GM21423 (cell line): ENCODE results near the gene EVC.

Experiments used
- ATAC-seq: cut with Tn5 transposase; IDR thresholded peaks from one replicate; pipeline ENCODE4 v1.9.1; 2021; ENCODE audit warnings: mild to moderate bottlenecking, moderate library complexity; ENCODE audit not compliant: unreplicated experiment

Gene EVC

DNA sequence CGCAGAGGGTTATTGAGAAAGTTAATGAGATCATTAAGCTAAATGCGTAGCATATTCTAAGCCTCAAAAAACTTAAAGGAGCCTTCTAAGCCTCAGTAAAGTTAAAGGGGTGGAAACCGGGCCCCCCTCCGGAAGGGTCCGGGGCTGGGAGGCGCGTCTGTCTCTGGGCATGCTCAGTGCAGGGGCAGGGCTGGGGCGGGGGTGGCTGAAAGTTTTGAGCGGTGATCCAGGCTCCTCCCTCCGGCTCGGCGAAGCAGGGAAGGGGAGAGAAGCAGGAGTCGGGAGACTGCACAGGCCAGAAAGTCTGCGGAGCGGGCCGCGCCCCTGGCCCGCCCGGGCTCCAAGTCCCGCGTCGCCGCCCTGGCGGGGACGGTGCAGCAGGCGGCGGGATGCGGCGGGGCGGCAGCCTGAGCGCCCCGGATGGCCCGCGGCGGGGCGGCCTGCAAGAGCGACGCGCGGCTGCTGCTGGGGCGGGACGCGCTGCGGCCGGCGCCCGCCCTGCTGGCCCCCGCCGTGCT, at the start of gene EVC:
Gene EVC (plus strand): TSS at position 241 of the 518 bp plus-strand sequence. CDS start 180 bp downstream, at position 421.
- ATAC-seq = no peak

DNA sequence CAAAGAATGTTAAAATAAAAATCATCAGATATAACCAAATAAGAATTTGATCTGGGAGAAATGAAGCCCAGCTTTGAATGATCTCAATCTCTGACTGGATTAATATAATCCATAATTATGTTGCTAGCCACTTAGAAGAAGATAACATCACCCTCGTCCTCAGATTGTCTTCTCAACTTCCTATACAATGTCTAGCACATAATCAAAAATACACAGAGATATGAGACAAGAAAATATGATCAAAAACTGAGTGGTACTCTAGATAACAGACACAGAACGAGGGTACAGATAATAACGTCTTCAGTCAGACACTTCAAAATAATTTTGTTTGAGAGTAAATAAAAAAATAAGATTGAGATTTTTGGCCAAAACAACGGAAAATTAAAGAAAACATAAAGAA, 49.8 kb upstream of the EVC start:
- no peak for ATAC-seq

DNA sequence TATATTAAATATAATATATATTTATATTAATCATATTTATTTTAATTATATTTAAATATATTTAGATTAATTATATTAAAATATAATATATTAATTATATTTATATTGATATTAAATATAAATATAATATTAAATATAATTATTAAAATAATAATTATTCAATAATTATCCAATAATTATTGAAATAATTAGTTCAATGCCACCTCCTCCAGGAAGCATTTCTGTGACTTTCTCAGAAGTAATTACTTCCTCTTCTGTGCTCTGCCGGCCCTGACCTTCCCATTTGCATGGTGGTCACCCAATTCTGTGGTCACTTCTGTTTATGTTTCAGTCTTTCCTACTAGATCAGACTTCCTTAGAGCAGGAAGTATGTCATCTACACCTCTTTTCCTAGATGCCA, 48.4 kb upstream of the EVC start:
- no peak for ATAC-seq

DNA sequence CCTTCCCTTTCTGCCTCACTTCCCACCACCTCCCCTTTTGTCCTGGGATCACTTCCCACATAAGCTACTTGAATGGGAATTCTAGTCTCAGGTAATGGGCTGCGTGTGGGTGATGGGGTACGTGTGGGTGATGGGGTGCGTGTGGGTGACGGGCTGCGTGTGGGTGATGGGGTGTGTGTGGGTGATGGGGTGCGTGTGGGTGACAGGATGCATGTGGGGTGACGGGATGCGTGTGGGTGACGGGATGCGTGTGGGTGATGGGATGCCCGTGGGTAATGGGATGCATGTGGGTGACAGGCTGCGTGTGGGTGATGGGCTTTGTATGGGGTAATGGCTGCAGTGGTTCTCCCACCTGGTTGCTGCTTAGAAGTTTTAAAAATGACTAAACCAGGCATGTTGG, 46.2 kb upstream of the EVC start:
- ATAC-seq = no peak

GRCh38 chr4:5666741-5667140, 44.3 kb upstream of the EVC start:
- no peak for ATAC-seq

DNA sequence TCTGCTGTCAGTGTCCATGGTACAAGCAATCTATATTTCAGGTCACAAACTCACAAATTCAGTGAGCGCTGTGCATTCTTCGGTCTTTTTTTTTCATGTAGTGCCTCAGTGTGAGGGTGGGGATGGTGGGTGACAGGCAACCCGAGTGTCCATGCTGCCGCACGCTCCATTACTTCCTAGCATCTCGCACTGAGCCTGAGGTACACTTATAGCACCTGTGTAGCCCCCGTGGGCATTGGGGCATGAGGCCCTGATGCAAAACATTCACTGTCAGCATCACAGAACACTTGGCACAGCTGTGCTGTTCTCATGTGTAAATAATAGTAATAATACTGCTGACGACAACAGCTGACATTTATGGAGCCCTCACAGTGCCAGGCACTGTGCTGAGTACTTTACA, 34.2 kb upstream of the EVC start:
- no peak for ATAC-seq

GRCh38 chr4:5678977-5679376, 32.0 kb upstream of the EVC start:
- ATAC-seq = no peak

DNA sequence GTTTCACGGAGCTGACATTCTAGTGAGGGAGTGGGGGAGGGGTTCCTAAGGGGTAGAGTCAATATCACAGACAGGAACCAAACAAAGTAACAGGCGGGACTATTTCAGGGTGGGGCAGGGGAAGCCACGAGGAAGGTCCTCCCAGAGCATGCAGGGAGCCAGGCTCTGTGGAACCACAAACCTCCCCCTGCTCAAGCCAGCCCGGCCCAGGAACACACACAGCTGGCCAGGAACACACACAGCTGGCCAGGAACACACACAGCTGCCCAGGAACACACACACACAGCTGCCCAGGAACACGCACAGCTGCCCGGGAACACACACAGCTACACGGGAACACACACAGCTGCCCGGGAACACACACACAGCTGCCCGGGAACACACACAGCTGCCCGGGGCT, 27.4 kb upstream of the EVC start:
- ATAC-seq = no peak

DNA sequence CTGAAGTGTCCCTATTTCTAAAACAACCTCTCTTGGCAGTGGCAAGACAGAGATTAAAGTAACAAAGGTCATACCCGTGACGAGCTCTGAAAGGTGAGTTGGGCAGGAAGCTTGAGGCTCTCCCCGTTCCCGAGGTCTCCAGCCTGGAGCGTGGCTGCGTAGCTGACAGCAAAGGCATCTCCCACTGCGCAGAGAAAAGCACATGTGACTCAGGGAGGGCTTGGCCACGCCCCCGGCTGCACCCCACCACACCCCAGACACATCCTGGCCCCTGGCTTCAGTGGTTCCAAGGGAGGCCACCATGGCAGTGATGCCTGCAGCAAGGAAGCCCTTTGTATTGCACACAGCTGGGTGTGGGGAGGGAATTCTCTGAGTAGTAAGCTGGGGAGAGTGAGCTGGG, 25.7 kb upstream of the EVC start:
- ATAC-seq = no peak

GRCh38 chr4:5686338-5686737, 24.7 kb upstream of the EVC start:
- no peak for ATAC-seq

DNA sequence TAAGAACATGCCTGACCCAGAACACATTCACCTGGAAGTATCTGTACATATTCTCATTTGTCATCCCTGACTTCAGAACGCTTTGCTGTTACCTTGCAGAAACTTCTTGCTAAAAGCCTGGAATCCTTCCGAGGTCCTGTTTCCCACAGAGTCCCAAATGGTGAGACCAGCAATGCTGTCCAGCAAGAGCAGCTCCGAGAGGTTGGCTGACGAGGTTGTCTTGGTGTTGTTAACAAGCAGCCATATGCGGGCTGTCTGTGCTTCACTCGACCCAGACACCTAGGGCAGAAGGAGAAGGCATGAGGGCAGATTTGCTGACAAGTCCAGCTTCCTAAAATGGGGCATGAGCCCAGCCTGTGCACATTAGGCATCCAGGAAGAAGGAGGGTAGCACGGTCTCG, 21.9 kb upstream of the EVC start:
- no peak for ATAC-seq

- ATAC-seq = no peak
These were observed 19.4 kb upstream of the EVC start for GRCh38 chr4:5691491-5692132.

DNA sequence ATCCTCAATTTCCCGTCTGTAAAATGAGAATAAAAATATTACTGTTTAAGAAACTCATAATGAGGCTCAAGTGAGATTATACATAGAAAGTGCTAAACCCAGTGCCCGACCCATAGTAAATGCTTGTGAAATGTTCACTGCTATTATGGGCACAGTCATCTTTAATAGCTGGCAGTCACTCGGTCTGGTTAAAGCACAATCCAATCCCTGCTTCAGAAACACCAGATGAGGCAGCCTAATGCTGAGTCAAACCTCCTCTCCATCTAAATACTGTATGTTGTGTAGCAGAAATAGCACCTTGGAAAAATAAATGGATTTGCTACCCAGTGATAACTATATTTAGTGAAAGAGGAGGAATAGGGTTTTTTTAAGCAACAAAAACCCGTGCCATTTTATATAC, 17.1 kb upstream of the EVC start:
- ATAC-seq = no peak

GRCh38 chr4:5696341-5696740, 14.7 kb upstream of the EVC start:
- no peak for ATAC-seq

DNA sequence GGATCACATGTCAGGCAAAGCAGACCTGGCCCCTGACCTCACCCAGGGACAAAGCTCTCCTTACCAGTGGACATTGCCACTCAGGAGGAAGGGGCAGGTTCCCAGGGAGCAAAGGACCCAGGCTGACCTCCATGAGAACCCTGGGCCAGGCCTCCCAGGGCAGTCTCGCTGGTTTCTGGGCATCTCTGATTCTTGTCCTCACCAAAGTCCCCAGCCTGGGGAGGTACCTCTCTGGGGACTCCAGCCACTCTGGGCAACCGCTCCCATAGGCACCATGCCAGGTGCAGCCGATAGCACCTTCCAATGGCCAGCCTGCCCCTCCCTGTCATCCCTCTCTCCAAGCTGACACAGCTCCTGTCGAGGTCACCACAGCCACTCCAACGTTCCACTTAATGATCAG, 10.5 kb upstream of the EVC start:
- ATAC-seq = no peak

DNA sequence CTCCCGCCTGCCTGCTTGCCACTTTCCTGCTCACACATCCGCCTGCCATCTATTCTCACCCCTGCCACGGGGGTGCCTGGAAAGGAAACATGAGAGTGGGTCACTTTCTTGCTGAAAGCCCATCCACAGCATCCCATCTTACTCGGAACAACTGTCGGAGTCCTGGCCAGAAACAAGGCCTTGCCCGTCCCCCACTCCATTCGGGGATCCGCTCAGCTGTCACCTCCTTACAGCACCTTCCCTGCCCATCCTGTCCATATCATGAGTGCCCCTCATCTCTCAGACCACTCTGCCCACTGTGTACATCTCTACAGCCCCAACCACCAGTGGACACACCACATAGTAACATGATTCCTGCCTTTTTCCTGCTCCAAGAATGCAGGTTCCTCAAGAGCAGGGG, 9.0 kb upstream of the EVC start:
- ATAC-seq = no peak

DNA sequence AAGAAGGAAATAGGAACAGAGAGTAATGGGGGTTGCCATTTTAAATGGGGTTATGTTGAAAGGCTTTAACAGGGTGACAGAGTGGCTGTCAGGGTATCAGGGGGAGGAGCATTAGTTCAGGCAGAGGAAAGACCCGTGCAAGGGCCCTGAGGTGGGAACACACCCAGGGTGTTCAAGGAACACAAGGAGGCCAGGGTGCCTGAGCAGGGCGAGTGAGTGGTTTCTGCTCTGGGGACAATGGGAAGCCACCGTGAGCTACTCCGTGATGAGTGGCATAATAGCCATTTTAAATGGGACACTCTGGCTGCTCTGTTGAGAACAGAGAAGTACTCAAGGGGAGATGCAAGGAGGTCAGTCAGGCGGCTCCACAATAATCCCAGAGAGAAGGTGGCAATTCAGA, 7.2 kb upstream of the EVC start:
- ATAC-seq = no peak

DNA sequence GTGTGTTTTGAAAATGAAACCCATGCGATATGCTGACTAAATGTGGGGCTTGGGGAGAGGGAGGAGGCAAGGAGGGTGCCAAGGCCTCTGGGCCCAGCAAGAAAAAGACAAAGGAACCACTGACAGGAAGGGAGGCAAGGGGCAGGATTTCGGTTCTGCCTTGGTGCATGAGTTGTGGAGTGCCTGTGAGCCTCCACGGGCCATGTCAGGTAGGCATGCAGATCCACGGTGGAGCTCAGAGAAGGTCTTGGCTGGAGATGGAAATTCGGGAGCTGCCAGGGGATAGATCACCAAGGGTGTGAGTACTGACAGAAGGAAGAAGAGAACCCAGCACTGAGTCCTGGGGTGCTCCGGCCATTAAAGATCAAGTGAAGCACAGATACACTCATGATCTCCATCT, 6.7 kb upstream of the EVC start:
- ATAC-seq = no peak

GRCh38 chr4:5705647-5706320, 5.2 kb upstream of the EVC start:
- ATAC-seq = no peak

DNA sequence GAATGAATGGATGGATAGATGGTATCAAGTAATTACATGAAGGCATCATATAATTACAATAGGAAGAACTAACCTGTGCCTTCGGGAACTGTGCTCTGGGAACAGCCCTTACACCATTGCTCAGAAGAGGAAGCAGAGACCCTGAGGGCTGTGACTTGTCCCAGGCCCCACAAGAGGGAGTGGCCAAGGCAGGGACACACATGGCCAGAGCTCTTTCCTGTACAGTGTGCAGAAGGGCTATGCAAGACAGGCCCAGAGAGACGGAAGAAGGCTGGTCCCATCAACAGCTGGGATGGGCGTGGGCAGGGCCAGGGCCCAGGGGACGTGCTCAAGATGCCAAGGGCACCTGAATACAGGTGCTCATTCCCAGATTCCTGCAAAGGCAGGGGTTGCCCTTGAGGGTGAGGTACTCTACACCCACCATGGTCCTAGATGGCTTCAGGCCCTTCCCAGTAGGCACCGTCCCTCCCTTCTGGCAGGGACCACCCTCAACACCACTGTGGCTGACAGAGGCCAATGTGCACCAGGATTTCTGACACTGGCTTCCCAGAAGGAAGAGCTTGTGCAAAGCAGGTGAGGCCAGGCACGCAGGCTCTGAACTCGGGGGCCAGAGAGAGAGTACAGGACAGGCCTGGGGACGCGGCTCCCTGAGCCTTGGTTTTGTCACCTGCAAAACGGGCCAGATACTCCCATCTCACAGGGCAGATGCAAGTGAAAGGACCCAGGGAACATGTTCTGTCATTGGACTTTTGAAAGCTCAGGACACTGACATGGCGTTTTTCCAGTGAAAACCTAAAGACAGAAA, 4.3 kb upstream of the EVC start:
- ATAC-seq = no peak

- ATAC-seq = no peak
These were observed 3.6 kb upstream of the EVC start for GRCh38 chr4:5707366-5707765.
